ENCODE results near the gene IGF2BP3. TPM values are rescaled to one million over a fixed set of nuclear protein-coding genes. Genes with fewer than 3 reads are reported as not detected.

The IGF2BP3 gene
- total and polyA plus RNA-seq, 2 donors (not counting 1 experiment from before 2014, with no cell fraction given): 4.3 to 11.2 TPM

DNA sequence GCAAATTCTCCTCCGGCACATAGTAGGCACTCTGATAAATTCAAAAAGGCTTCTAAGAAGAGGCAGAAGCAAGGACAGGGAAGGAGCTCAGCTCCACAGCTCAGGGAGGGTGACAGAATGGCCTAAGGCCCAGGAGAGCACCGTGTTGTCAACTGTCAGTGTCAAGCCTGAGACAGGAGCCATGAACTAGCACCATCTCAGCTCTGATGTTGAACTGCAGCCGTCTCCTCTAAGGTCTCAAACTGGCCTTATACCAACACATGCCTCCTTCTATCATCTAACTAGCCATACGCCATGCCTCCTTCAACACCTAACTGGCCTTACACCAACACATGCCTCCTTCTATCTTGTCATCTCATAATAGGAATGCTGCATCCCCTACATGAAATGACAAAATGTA lies 73.0 kb downstream of the IGF2BP3 start:
- no peak for DNase-seq (ENCODE audit: low read depth in 2 of 2)
- H3K4me2 ChIP-seq (ENCODE audit: extremely low read depth, insufficient read depth, low read length): no peak overlapping the region
- no peaks in the 10 kb centered on the region for H4K20me1 ChIP-seq (ENCODE audit: control insufficient read depth, extremely low read depth, insufficient read depth, low read length)
- TF ChIP-seq EZH2 (IDR thresholded peaks at IDR 0.05; ENCODE audit: low read length, missing control alignments): no peak
- TF ChIP-seq, protein P1, sequence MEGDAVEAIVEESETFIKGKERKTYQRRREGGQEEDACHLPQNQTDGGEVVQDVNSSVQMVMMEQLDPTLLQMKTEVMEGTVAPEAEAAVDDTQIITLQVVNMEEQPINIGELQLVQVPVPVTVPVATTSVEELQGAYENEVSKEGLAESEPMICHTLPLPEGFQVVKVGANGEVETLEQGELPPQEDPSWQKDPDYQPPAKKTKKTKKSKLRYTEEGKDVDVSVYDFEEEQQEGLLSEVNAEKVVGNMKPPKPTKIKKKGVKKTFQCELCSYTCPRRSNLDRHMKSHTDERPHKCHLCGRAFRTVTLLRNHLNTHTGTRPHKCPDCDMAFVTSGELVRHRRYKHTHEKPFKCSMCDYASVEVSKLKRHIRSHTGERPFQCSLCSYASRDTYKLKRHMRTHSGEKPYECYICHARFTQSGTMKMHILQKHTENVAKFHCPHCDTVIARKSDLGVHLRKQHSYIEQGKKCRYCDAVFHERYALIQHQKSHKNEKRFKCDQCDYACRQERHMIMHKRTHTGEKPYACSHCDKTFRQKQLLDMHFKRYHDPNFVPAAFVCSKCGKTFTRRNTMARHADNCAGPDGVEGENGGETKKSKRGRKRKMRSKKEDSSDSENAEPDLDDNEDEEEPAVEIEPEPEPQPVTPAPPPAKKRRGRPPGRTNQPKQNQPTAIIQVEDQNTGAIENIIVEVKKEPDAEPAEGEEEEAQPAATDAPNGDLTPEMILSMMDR (conservative IDR thresholded peaks at IDR 0.05 in 1 of 2, IDR thresholded peaks at IDR 0.05 in 1 of 2; ENCODE audit: low read depth in 1 of 2, low read length in 2 of 2): no peak
- no peak overlapping the region for H3K4me3 ChIP-seq (replicated peaks in 1 of 4; ENCODE audit: control extremely low read depth in 1 of 4, insufficient read depth in 1 of 4, low read depth in 3 of 4, low read length in 4 of 4)
- no peaks in the 10 kb centered on the region for H3K36me3 ChIP-seq (ENCODE audit: control insufficient read depth, insufficient read depth, low read length)
- H3K9me3 ChIP-seq (ENCODE audit: control insufficient read depth, insufficient read depth, low read depth, low read length): no peaks in the 10 kb centered on the region
- H3K4me1 ChIP-seq (ENCODE audit: control insufficient read depth, extremely low read depth, insufficient read depth, low read length): no peaks in the 10 kb centered on the region
- no peaks in the 10 kb centered on the region for H3K79me2 ChIP-seq (ENCODE audit: control insufficient read depth, insufficient read depth, low read length)
- H2AFZ ChIP-seq (ENCODE audit: low read length): no peak overlapping the region
- H3K9ac ChIP-seq (ENCODE audit: insufficient read depth, low read length): no peak overlapping the region
- no peak overlapping the region for H3K27ac ChIP-seq (ENCODE audit: insufficient read depth, low read length)
- no peaks in the 10 kb centered on the region for H3K27me3 ChIP-seq (ENCODE audit: control insufficient read depth, insufficient read depth, low read length)

- Histone ChIP-seq H3K4me1 (ENCODE audit: control insufficient read depth, extremely low read depth, insufficient read depth, low read length) (no peaks in the 10 kb centered on the region), H3K9me3 (ENCODE audit: control insufficient read depth, insufficient read depth, low read depth, low read length) (no peaks in the 10 kb centered on the region), H3K27ac (ENCODE audit: insufficient read depth, low read length) (no peak overlapping the region), H3K4me2 (ENCODE audit: extremely low read depth, insufficient read depth, low read length) (peak overlapping the region; percentile 17), H3K4me3 (replicated peaks in 1 of 4; ENCODE audit: control extremely low read depth in 1 of 4, insufficient read depth in 1 of 4, low read depth in 3 of 4, low read length in 4 of 4) (no peak overlapping the region), H3K27me3 (ENCODE audit: control insufficient read depth, insufficient read depth, low read length) (no peaks in the 10 kb centered on the region), H3K9ac (ENCODE audit: insufficient read depth, low read length) (no peak overlapping the region), H3K79me2 (ENCODE audit: control insufficient read depth, insufficient read depth, low read length) (no peaks in the 10 kb centered on the region), H4K20me1 (ENCODE audit: control insufficient read depth, extremely low read depth, insufficient read depth, low read length) (no peaks in the 10 kb centered on the region), H2AFZ (ENCODE audit: low read length) (no peak overlapping the region), H3K36me3 (ENCODE audit: control insufficient read depth, insufficient read depth, low read length) (no peaks in the 10 kb centered on the region)
- TF ChIP-seq EZH2 (IDR thresholded peaks at IDR 0.05; ENCODE audit: low read length, missing control alignments): no peak
- TF ChIP-seq, protein P1 (conservative IDR thresholded peaks at IDR 0.05 in 1 of 2, IDR thresholded peaks at IDR 0.05 in 1 of 2; ENCODE audit: low read depth in 1 of 2, low read length in 2 of 2): no peak
- peak; percentile 88 for DNase-seq (ENCODE audit: low read depth in 2 of 2)
Measured at GRCh38 chr7:23396222-23397015, 73.9 kb downstream of the IGF2BP3 start.

DNA sequence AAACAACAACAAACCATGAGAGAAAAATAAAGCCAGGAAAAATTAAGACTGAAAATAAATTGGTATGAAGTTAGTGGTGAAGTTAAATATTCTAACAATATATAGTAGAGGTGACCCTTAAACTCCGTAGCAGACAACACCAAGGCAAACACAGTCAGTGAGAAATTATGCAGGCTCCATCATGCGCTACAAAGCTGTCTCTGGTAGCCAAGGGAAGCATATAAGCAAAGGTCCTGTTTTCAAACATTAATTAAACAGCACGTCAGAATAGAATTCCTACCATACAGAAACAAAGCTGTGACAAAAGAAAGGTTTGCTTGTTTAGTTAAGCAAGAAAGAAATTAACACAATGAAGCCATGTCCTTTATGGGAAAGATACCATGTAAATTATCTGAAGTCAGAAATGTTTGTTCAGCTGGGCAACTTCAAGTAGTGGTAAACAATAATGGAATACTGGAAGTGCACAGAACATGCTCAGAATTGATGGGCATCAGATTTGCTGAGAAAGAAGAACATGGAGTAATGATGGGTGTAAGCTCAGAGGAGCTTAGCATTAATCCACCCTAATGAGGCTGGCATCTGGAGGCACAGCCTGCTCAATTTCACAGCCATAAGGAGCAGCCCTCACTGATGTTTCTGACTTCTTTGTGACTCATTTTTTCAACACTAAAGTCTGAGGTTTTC lies 75.7 kb downstream of the IGF2BP3 start:
- no peaks in the 10 kb centered on the region for H4K20me1 ChIP-seq (ENCODE audit: control insufficient read depth, extremely low read depth, insufficient read depth, low read length)
- no peaks in the 10 kb centered on the region for H3K4me1 ChIP-seq (ENCODE audit: control insufficient read depth, extremely low read depth, insufficient read depth, low read length)
- H3K27me3 ChIP-seq (ENCODE audit: control insufficient read depth, insufficient read depth, low read length): no peaks in the 10 kb centered on the region
- H3K36me3 ChIP-seq (ENCODE audit: control insufficient read depth, insufficient read depth, low read length): no peaks in the 10 kb centered on the region
- H3K27ac ChIP-seq (ENCODE audit: insufficient read depth, low read length): no peak overlapping the region
- peak; percentile 26 to 31 for DNase-seq (ENCODE audit: low read depth in 2 of 2)
- no peaks in the 10 kb centered on the region for H3K79me2 ChIP-seq (ENCODE audit: control insufficient read depth, insufficient read depth, low read length)
- no peak overlapping the region for H3K4me2 ChIP-seq (ENCODE audit: extremely low read depth, insufficient read depth, low read length)
- no peak overlapping the region for H2AFZ ChIP-seq (ENCODE audit: low read length)
- no peaks in the 10 kb centered on the region for H3K9me3 ChIP-seq (ENCODE audit: control insufficient read depth, insufficient read depth, low read depth, low read length)
- H3K4me3 ChIP-seq (replicated peaks in 1 of 4; ENCODE audit: control extremely low read depth in 1 of 4, insufficient read depth in 1 of 4, low read depth in 3 of 4, low read length in 4 of 4): no peak overlapping the region
- H3K9ac ChIP-seq (ENCODE audit: insufficient read depth, low read length): no peak overlapping the region
- TF ChIP-seq EZH2 (IDR thresholded peaks at IDR 0.05; ENCODE audit: low read length, missing control alignments): no peak
- TF ChIP-seq, protein P1 (conservative IDR thresholded peaks at IDR 0.05 in 1 of 2, IDR thresholded peaks at IDR 0.05 in 1 of 2; ENCODE audit: low read depth in 1 of 2, low read length in 2 of 2): no peak
